HepG2 (cell line): ENCODE data around the gene UMPS. TPM values are rescaled to one million over a fixed set of nuclear protein-coding genes. Genes with fewer than 3 reads are reported as not detected.

Source experiments
- ATAC-seq: fragments of 200-7000 bp; cut with Tn5 transposase; 3 replicates; pipeline ENCODE4 v1.9.1; 2020; ENCODE audit warnings: mild to moderate bottlenecking, moderate library complexity
- BruUV-seq: library from RNA; stranded (reverse); fragments of 400-500 nt; replicated peaks from 2 replicates; lab custom pipeline; 2021; lab: Mats Ljungman, UMichigan
- CTCF ChIA-PET: fragments of 300-600 bp; formaldehyde crosslinking; extraction: SDS; loops from one replicate; lab custom pipeline; 2021; ENCODE audit warnings: low total read pairs, inconsistent platforms, low intra/inter-chr PET ratio; lab: Yijun Ruan, JAX
- POLR2A ChIA-PET: fragments of 350-600 bp; sonication (Branson Sonifier 250); formaldehyde crosslinking; loops from one replicate; lab custom pipeline; 2020; ENCODE audit warnings: antibody characterized with exemption, inconsistent platforms; lab: Yijun Ruan, JAX
- DNase-seq: peaks from one replicate; pipeline ENCODE4 v3.0.0-alpha.2; 2015; ENCODE audit warnings: low spot score
- FAIRE-seq: peaks from 3 replicates; lab custom pipeline; 2011; peaks lifted over from hg19 to GRCh38; lab: Jason Lieb, UNC
- H2AFZ ChIP-seq: one replicate; pipeline ENCODE4 v1.6.1; 2011; ENCODE audit warnings: low read length, inconsistent platforms
- H3K27ac ChIP-seq: fragments of 300-600 bp; 3 replicates; pipeline ENCODE4 v1.8.0; 2011; ENCODE audit warnings: mixed run types, mild to moderate bottlenecking, mixed read lengths, low read length, inconsistent platforms; ENCODE audit not compliant: insufficient read depth; ENCODE audit errors: extremely low read length
- H3K27me3 ChIP-seq, 2 experiments: fragments of 200-600 bp in 1 of 2; 2 replicates in 1 of 2; 3 replicates in 1 of 2; pipeline versions ENCODE4 v1.6.0 to v1.8.0; 2011; ENCODE audit warnings: low read length in 2 of 2, mild to moderate bottlenecking in 2 of 2, moderate library complexity in 2 of 2, inconsistent platforms in 1 of 2; ENCODE audit not compliant: insufficient read depth in 2 of 2, control insufficient read depth in 1 of 2
- H3K36me3 ChIP-seq, 2 experiments: fragments of 200-600 bp in 1 of 2; replicated peaks in 1 of 2; 2 replicates in 1 of 2; 3 replicates in 1 of 2; pipeline versions ENCODE4 v1.5.1 to v1.8.0; 2011; ENCODE audit warnings: low read length in 2 of 2, inconsistent platforms in 1 of 2; ENCODE audit not compliant: insufficient read depth in 2 of 2, control insufficient read depth in 1 of 2
- H3K4me1 ChIP-seq: 2 replicates; pipeline ENCODE4 v1.5.1; 2012; ENCODE audit warnings: low read length, inconsistent platforms; ENCODE audit not compliant: insufficient read depth
- H3K4me2 ChIP-seq: 2 replicates; pipeline ENCODE4 v1.6.0; 2011; ENCODE audit warnings: low read depth, low read length, inconsistent platforms
- H3K4me3 ChIP-seq, 3 experiments: fragments of 200-600 bp in 1 of 3; sonication (generic), shearing (Covaris generic) in 1 of 3; replicated peaks in 1 of 3; 2 replicates each; pipeline ENCODE4 v1.5.1; 2011 to 2016; ENCODE audit warnings: low read length in 3 of 3, inconsistent platforms in 2 of 3, low read depth in 2 of 3, mild to moderate bottlenecking in 2 of 3, control low read depth in 1 of 3, mixed read lengths in 1 of 3; ENCODE audit not compliant: insufficient read depth in 1 of 3
- H3K79me2 ChIP-seq: one replicate; pipeline ENCODE4 v1.6.1; 2011; ENCODE audit warnings: low read length, inconsistent platforms; ENCODE audit not compliant: insufficient read depth
- H3K9ac ChIP-seq: 2 replicates; pipeline ENCODE4 v1.6.0; 2011; ENCODE audit warnings: mild to moderate bottlenecking, low read depth, low read length, inconsistent platforms; ENCODE audit not compliant: insufficient read depth
- H3K9me3 ChIP-seq: 2 replicates; pipeline ENCODE4 v1.5.1; 2012; ENCODE audit warnings: mild to moderate bottlenecking, low read length
- H4K20me1 ChIP-seq: 2 replicates; pipeline ENCODE4 v1.6.0; 2011; ENCODE audit warnings: inconsistent platforms, mild to moderate bottlenecking, low read length, moderate library complexity; ENCODE audit not compliant: insufficient read depth
- ASH2L ChIP-seq: fragments of 300-600, 200-600 bp; sonication (generic); IDR thresholded peaks from 2 replicates; pipeline ENCODE4 v1.7.0; 2017; ENCODE audit warnings: low read depth, mild to moderate bottlenecking, moderate library complexity, mixed read lengths, low read length; ENCODE audit not compliant: insufficient read length
- GATA4 ChIP-seq: sonication (generic); IDR thresholded peaks from 2 replicates; pipeline ENCODE4 v1.6.1; 2016; ENCODE audit warnings: antibody characterized with exemption, low read depth, borderline replicate concordance
- HOXA5 ChIP-seq: sonication (generic); formaldehyde crosslinking; IDR thresholded peaks from 2 replicates; pipeline ENCODE4 v1.4.0; 2020; ENCODE audit warnings: missing genetic modification reagents
- PHB2 ChIP-seq: fragments of 450-650 bp; IDR thresholded peaks from 2 replicates; pipeline ENCODE4 v1.6.1; 2018; ENCODE audit not compliant: partially characterized antibody
- RBFOX2 ChIP-seq: fragments of 200-400 bp; formaldehyde crosslinking; IDR thresholded peaks from 2 replicates; pipeline ENCODE4 v1.6.1; 2017; ENCODE audit warnings: low read depth, mild to moderate bottlenecking, low read length
- RNF219 ChIP-seq: sonication (generic); formaldehyde crosslinking; IDR thresholded peaks from 2 replicates; pipeline ENCODE4 v1.5.0; 2020; ENCODE audit warnings: mild to moderate bottlenecking, missing genetic modification reagents
- SKI ChIP-seq: fragments of 450-650 bp; IDR thresholded peaks from one replicate; pipeline ENCODE4 v1.6.1; 2018; ENCODE audit warnings: mild to moderate bottlenecking; ENCODE audit not compliant: partially characterized antibody
- TCF7L2 ChIP-seq: IDR thresholded peaks from 2 replicates; pipeline ENCODE4 v1.6.1; 2011; ENCODE audit warnings: mild to moderate bottlenecking, low read depth, low read length, moderate library complexity
- ZNF317 ChIP-seq: sonication (generic); formaldehyde crosslinking; IDR thresholded peaks from 2 replicates; pipeline ENCODE4 v1.5.0; 2020; ENCODE audit warnings: mild to moderate bottlenecking, missing genetic modification reagents
- ZNF652 ChIP-seq: IDR thresholded peaks from 2 replicates; pipeline ENCODE4 v1.6.1; 2016; ENCODE audit warnings: low read depth, borderline replicate concordance
- WGBS: methylation state at CpG from one replicate; pipeline ENCODE4 v1.1.6; 2017; ENCODE audit warnings: low lambda C conversion rate; 5-methylcytosine and 5-hydroxymethylcytosine counted together
- in situ Hi-C: cut with HindIII; loops from 2 replicates; pipeline ENCODE4 v1.10.0; 2017; ENCODE audit warnings: low pct_unique_long_range_greater_than_20kb; ENCODE audit not compliant: extremely low pct_ligation_motif_present
- intact Hi-C: fragments of 100-400 bp; cut with micrococcal nuclease; formaldehyde crosslinking; loops from one replicate; pipeline ENCODE4 v1.10.0; 2022; ENCODE audit not compliant: unreplicated experiment
- polyA plus RNA-seq, 8 experiments: library from polyadenylated mRNA; depleted of rRNA in 3 of 8; stranded (reverse) in 7 of 8; unstranded in 1 of 8; fragments of >200 nt; fragmentation: Illumina TruSeq in 4 of 8; extraction: Trizol in 4 of 8; gene quantifications; 2 replicates each; pipeline versions ENCODE4 v1.2.1 to v1.2.3, GENCODE V29; 2011 to 2016; ENCODE audit warnings: low read depth in 4 of 8, missing spikeins in 1 of 8, mixed read lengths in 1 of 8; ENCODE audit not compliant: insufficient read depth in 1 of 8
- total RNA-seq, 5 experiments: library from RNA; depleted of rRNA; stranded (reverse); fragments of >200 nt; fragmentation: Illumina TruSeq; extraction: Trizol; gene quantifications; 2 replicates each; pipeline ENCODE4 v1.2.3, GENCODE V29; 2016; ENCODE audit warnings: low read depth in 1 of 5

Gene UMPS
- total and polyA plus RNA-seq, 2 of the 13 experiments (the other 11 are each of a cell fraction or from before 2014, with no cell fraction given) = 52.7 to 74.2 TPM

GRCh38 chr3:124682263-124682662 lies 48.0 kb upstream of the UMPS start:
- BruUV-seq = no TSS peak
- Histone ChIP-seq H3K27ac (no peak overlapping the region), H3K79me2 (no peaks in the 10 kb centered on the region), H3K4me2 (no peak overlapping the region), H3K36me3 (peaks cover under 1 to 1% of the 10 kb centered on the region in 2 experiments; a peak in 2 of 5 replicates), H3K4me1 (peaks cover 24% of the 10 kb centered on the region), H3K27me3 (no peaks in the 10 kb centered on the region), H2AFZ (no peak overlapping the region), H3K9ac (no peak overlapping the region), H3K9me3 (no peaks in the 10 kb centered on the region), H3K4me3 (no peak overlapping the region), H4K20me1 (no peaks in the 10 kb centered on the region)
- DNase-seq = no peak
- no peak for FAIRE-seq
- CTCF ChIA-PET = no interaction called here
- TF ChIP-seq ASH2L (no peak), SKI (no peak), PHB2 (no peak), RNF219 (no peak), RBFOX2 (no peak), ZNF317 (CRISPR knock-in tag) (no peak), GATA4 (no peak)
- 86% methylated on average over 2 of the region's 2 CpGs for WGBS
- intact Hi-C loops = no loop called here
- in situ Hi-C loops = loop anchor here (25.0 kb wide), 1 partner anchor 320 kb away; no protein-coding TSS in a partner anchor
- no peak for ATAC-seq
- POLR2A ChIA-PET = no interaction called here

GRCh38 chr3:124684459-124684858 lies 45.8 kb upstream of the UMPS start:
- no peaks in the 10 kb centered on the region for H3K9me3 ChIP-seq
- WGBS = 81% methylated on average over 6 of the region's 7 CpGs
- no peaks in the 10 kb centered on the region for H4K20me1 ChIP-seq
- FAIRE-seq (no peak), ATAC-seq (no peak)
- H3K27ac ChIP-seq = no peak overlapping the region
- H3K27me3 ChIP-seq = no peaks in the 10 kb centered on the region
- in situ Hi-C loops = loop anchor here (25.0 kb wide), 1 partner anchor 322 kb away; no protein-coding TSS in a partner anchor
- H3K36me3 ChIP-seq = no peaks in the 10 kb centered on the region
- H3K4me2 ChIP-seq = no peak overlapping the region
- no TSS peak for BruUV-seq
- POLR2A ChIA-PET = no interaction called here
- H2AFZ ChIP-seq = no peak overlapping the region
- peaks cover 35% of the 10 kb centered on the region for H3K4me1 ChIP-seq
- CTCF ChIA-PET = no interaction called here
- H3K4me3 ChIP-seq = no peak overlapping the region
- no peak for TF ChIP-seq TCF7L2
- peak; percentile 86 for TF ChIP-seq ZNF652 (CRISPR knock-in tag)
- TF ChIP-seq HOXA5 (CRISPR knock-in tag) = no peak
- TF ChIP-seq, all 625 proteins: peak for 1
- intact Hi-C loops = no loop called here
- no peak for DNase-seq
- H3K79me2 ChIP-seq = no peaks in the 10 kb centered on the region
- H3K9ac ChIP-seq = no peak overlapping the region
